GM21576 (cell line): Measurements from ENCODE around the gene TRPC6.

Source experiments
- ATAC-seq: cut with Tn5 transposase; IDR thresholded peaks from one replicate; pipeline ENCODE4 v1.9.1; 2021; ENCODE audit warnings: mild to moderate bottlenecking, moderate library complexity; ENCODE audit not compliant: unreplicated experiment

TRPC6 gene

DNA sequence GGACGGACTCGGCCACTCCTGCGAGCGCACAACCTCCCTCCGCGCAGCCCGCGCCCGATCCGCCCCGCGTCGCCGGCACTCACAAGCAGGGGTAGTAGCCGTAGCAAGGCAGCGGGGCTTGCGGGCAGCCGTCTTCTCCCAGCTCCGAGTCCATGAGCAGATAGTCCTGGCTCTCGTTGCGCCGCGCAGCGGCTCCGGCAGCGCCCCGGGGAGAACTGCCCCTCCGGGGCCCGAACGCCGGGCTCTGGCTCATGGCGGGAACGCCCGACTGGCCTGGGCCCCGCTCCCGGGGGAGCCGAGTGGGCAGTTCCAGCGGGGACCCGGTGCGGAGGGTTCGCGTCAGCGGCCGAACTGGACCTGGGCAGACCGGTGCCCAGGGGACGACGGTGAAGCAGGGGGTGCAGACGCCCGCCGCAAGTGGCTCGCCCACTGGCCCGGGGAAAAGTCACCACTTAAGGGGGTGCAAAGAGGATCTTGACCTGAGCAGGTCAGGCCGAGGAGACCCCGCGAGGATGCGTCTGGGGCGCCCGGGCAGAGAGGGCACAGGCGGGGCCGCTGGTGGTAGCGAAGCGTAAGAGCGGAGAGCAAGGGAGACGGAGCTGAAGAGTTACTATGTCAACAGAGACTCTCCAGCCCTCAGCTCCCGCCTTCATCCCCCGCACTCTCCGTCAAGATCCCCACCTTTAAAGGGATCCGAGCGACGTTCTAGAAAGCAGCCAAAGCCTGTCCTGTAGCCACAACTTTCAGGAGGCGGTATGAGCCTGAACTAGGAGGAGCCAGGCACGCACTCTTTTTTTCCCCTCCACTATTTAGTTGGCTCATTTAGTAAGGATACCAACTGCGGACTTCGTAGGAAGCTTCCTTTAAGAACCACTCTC is at the start of gene TRPC6:
TRPC6 (minus strand) TSS at position 757 of the 878 bp plus-strand sequence; CDS start at position 253, 504 bp downstream.
- no peak for ATAC-seq

DNA sequence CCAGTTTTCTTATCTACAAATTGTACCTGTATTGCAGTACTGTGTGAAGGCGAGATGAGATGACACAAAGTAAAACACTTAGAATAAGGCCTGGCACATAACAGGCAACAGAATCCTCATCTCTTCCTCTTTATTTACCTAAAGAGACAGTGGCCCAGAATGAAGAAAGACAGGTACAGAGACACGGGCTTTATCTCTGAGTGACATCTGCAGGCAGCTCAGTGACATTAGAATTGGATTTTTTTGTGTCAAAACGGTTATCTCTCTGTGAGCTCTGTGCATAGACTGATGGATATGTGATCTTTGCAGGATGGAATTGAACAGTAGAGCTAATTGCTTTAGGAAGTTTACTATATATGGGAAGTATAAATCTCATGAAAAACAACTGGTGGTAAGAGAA is 36.2 kb upstream of the TRPC6 start:
- ATAC-seq, result no peak

DNA sequence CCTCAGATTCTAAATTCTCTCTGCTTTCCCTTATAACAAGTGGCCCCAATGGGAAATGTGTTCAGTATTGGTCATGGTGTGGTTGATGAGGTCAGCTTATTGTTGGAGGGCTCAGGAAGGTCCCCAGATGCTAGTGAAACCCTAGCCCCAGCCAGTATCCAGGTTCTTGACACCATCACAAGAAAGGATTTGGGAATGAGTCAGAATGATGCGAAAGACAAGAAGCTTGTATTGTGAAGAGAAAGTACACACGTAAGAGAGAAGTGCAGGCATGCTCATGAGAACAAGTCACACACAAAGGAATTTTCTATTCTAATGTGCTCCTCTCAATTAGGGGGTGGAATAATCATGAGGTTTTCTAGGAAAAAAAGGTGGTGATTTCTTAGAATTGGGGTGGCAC is 34.9 kb upstream of the TRPC6 start:
- ATAC-seq, result no peak

DNA sequence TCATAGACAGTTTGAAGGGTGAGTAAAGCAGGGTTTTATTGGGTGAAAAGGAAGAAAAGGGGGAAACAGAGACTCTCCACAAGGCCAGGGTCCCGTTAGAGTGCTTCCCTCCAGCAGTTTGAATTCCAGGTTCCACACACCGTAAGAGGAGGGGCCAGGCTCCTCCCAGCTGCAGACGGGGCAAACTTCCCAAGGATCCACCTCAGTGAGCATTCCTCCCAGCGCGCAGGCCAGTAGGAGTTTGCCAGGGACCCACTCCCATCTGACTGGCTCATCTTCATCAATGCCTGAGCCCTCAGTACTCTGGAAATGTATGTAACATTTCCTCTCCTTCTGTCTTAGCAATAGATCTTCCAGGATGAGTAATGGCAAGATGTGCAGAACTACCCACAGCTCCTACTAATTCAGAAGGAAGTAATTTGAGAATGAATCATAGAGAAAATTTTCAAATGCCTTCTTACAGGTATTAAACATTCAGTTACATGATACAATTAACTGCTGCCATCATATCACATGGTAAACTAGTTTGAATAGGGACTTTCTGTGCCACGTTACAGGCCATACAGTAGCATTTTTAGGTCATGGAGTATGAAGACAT is 34.0 kb upstream of the TRPC6 start:
- ATAC-seq, result no peak

DNA sequence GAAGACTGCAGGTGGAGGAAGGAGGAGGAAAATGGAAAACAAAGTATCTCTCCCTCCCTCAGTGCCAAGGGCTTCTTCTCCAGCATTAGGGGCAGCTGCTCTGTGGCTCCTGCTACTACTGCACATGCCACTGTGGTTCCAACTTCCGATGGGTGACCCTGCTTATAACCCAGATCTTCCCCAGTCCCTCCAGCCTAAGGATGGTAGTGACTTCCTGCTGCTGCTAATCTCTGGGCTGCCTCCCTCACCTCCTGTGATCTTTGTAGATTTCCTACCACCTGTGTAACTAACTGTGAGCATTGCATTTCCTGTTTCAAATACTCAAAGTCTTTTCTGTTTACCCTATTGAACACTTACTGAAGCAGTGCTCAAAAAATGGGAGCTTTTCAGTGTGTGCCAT is 28.7 kb upstream of the TRPC6 start:
- no peak for ATAC-seq

DNA sequence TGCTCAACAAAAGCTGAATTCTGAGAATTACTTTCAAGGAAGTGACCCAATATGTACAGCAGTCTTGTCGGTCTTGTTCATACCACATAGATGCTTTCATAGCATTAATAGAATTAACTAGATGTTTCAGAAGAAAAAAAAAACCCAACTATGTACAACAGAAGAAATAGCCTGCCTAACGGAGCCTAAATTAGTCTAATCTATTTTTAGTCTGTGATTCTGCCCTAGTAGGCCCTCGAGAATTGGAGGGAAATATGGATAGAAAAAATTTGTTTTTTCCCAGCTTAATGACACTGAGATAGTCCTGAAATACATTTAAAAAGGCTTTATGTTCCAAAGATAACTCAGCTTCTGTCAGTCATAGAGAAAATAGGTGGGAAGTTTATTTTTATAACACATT is 17.1 kb upstream of the TRPC6 start:
- no peak for ATAC-seq

DNA sequence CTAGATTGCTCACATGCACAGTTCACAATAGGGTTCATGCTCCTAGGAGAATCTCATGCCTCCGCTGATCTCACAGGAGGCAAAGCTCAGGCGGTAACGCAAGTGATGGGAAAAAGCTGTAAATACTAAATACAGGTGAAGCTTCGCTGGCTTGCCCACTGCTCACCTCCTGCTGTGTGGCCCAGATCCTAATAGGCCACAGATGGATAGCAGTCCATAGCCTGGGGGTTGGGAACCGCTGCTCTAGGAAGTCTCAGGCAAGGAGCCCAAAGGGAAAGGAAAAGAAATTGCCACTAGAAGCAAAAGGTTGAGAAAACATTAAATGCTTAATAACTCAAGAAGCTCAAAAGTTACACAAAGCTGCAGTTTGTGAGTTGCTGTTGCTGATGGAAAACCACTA is 3.2 kb upstream of the TRPC6 start:
- ATAC-seq, result no peak

DNA sequence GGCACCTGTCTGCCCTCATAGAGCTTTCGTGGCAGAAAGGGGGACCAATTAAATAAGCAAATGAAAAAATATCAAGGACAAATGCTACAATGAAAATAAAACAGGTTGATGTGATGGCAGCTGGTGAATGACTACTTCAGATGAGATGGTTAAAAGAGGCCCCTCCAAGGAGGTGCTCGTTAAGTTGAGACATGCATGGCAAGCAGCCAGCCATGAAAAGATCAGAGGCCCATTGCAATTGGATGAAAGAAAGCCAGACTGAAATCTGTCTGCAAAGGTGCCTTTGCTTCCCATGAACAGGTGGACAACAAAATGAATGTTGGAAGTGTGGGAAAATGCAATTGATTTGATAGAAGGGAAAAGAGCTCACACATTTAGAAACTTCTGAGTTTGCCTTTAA is 848 bp upstream of the TRPC6 start:
- ATAC-seq, result no peak

DNA sequence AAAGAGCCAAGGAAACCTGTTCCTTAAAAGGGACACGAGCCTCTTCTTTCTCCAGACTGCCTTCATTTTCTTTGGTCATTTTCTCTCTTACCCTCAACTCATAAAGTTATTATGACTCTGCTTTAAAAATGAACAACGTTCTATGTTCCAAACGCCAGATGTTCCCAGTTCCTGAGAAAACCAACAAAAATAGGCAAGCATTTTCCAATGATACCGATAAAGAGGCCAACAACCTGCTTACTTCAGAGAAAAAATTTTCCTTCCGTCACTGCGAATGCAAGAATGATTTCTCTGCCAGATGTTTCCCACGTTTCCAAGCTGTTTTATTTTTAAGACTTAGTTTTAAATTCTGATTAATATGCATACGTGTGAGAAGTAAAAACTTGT is 315 bp upstream of the TRPC6 start:
- ATAC-seq, result no peak

DNA sequence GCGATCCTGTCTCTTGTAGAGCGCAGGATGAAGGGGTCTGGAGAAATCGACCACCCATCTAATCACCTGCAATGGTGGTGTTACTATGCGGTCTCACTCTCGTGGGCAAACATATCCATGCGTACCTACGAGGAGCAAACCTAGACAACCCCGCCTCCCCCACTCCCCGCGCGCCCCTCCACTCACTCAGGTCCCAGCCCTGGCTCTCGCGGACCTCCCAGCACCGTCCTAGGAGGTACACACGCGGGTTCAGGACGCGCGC is 887 bp downstream of the TRPC6 start:
- no peak for ATAC-seq

DNA sequence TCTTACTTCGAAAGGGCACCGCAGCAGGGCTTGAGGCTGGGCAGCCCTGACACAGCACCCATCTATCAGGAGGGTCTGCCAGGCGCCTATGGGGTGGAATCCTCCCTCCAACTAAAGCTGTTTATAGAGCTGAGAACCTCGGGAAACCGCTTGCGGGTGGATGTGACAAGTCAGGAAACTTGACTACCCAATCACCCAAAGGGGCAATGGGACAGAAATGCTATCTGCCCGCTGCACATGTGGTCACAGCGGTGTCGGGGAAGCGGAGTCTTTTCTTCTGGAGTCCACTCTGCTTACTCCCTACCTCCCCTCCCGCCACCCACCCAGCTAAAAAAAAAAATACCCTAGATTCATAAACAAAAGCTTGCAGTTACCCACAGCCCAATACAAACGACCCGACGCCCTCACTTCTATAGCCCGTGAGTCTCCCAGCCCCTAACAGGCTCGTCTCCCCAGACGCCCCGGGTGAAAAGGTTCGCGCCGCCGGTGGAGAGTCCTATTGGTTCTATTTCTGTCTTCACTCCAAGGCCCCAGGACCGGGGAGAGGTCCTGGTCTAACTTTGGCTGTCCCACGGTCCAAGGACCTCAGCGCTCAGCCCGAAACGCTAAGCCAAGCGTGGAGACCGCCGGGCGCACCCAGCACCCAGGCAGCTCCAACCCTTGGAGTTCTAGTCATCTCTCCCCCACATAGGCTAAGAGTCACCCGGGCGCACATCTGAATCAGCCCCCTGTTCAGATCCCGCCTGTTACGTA is 1.4 kb downstream of the TRPC6 start:
- no peak for ATAC-seq

DNA sequence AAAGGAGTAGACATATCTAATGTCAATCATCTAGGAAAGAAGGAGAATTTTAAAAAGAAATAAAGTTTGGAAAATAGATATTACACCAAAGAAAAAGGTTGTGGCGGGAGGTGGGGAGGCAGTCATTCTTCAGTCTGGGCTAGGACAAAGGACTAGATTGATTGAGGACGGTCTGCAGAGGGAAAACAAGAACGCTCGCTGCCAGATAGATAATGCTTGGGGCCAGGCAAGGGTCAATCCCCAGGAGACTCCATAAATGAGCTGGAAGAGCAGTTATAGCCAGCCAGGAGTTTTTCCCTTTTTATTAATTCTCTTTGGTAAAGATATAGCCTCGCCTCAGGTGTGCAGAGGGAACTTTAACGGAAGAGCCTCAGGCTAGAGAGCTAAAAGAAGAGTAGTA is 6.3 kb downstream of the TRPC6 start:
- no peak for ATAC-seq

DNA sequence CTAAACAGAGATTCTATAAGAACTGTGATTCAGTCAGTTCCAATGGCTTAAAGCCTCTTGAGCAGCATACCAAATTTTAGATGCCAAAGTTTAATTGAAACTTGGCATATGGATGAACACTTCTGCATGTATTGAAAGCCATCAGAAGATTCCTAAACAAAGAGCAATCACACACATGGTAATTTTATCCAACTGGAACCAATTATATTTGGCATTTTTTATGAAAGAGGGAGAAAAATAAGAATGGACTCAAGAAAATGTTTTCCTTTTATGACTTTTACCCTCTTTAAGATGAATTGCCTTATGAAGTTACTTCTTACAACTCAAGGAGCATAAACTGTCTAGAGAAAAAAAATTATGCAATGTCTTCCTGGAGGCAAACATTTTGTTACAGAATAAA is 7.4 kb downstream of the TRPC6 start:
- ATAC-seq, result no peak

DNA sequence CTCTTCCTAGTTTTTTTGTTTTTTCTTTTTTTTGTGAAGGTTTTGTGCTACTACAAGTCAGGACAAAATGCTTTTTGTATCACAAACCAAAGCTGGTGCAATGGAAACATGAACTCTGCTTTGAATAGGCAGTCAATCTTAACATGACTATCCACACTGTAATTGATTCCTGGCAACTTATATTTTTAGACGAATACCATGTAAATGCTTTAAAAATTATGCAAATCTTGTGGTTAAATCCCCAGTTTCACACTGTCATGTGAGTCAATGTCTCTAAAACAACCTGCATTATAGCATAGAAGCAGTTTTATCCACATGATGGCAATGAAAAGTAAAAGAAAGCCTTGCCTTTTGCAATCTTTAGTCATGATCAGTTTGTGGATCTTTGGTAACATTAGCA is 8.9 kb downstream of the TRPC6 start:
- no peak for ATAC-seq

DNA sequence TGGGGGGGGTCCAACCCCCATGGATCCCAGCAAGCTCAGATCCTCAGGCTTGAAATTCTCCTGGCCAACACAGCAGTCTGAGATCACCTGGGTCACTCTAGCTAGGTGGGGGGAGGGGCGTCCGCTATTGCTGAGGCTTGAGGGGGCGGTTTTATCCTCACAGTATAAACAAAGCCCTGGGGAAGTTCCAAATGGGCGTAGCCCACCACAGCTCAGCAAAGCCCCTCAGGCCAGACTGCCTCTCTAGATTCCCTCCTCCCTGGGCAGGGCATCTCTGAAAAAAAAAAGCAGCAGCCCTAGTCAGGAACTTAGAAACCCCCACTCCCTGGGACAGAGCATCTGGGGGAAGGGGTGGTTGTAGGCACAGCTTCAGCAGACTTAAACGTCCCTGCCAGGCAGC is 16.7 kb downstream of the TRPC6 start:
- ATAC-seq, result no peak

DNA sequence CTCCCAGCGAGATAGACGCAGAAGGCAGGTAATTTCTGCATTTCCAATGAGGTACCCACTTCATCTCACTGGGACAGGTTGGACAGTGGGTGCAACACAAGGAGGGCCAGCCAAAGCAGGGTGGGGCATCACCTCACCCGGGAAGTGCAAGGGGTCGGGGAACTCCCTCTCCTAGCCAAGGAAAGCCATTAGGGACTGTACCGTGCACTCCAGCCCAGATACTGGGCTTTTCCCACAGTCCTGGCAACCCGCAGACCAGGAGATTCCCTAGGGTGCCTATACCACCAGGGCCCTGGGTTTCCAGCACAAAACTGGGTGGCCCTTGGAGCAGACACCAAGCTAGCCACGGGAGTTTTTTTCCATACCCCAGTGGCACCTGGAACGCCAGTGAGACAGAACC is 17.2 kb downstream of the TRPC6 start:
- ATAC-seq, result no peak

DNA sequence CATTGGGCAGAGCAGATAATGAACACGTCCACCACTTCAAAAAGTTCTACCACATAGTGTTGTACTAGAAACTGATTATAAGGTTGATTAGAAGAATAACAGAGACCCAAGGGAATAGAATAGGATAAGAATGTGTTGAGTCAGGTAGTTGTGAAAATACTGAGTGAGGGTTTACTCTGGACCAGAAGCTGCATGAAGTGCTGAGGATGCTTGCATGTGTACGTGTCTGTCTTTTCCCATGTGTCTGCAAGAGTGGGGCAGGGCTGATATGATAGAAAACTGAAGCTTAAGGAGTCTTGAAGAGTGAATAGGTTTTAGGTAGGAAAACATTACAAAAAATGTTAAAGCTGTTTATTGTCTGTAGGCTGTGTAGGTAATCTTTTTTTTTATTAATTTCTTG is 20.6 kb downstream of the TRPC6 start:
- no peak for ATAC-seq

DNA sequence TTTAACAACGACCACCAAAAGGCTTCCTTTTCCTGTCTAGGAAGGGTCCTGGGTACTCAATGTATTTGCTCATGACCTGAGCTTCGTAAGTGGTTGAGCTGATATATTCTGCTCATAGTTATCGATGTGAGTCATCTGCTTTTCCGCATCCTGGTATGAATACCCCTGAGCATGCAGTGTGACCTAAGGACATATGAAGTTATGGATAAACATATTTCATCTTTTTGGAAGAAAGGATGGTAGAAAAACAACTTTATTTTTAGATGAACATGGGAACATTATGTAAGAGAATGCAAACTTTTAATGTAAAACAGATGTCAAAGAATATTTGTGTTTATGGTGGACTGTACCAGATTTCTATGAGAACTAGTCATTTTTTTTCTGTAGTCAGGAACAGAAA is 28.4 kb downstream of the TRPC6 start:
- ATAC-seq, result no peak

DNA sequence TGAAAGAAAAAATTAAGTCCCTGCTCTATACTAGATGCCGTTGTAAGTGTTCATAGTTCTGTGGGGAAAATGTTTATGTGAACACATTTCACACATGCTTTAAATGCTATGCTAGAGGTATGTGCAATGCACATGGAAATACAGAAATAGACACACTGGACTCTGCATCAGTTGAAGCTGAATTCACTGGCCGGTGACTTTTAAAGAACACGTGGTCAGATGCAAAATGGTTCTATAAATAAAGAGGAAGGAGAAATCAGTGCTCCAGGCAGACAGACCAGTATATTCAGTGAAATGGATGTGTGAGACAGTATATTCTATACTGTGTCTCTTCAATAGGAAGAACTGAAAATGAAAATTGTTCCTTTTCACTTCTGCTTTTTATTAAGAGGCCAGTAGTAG is 29.9 kb downstream of the TRPC6 start:
- ATAC-seq, result peak; percentile 99

DNA sequence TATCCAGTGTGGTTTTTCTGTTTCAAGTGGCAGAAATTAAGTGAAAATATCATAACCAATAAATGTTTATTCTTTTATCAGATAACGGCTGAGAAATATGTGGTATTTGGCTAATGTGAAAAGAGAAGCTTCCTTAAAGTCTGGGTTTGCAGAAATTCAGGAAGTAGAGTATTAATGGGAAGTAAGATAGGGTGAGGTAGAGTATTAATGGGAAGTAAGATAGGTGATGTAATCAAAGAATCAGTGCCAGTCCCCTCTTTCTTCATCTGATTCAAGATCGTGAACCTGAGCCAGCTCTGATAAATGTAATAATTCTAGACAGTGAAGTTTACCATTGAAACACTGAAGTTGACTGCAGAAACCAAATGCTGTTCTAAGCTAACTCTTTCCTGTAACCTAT is 30.9 kb downstream of the TRPC6 start:
- ATAC-seq, result no peak

DNA sequence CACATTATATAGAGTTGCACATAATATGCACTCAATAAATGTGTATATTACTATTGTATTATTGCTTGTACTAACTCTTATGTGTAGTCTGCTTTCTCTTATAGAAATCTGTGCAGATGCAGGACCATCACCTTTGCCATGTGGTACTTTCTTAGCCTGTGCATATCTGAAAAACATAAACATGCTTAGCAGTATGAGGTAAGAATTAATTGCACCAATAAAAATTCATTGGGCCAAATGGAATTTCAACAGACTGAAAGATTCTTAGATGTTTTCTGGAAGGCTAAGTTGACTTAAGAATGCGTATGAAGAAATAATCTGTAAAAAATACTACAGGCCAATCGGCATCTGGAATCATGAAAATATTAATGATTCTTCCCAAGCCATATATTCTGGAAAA is 55.3 kb downstream of the TRPC6 start:
- no peak for ATAC-seq

DNA sequence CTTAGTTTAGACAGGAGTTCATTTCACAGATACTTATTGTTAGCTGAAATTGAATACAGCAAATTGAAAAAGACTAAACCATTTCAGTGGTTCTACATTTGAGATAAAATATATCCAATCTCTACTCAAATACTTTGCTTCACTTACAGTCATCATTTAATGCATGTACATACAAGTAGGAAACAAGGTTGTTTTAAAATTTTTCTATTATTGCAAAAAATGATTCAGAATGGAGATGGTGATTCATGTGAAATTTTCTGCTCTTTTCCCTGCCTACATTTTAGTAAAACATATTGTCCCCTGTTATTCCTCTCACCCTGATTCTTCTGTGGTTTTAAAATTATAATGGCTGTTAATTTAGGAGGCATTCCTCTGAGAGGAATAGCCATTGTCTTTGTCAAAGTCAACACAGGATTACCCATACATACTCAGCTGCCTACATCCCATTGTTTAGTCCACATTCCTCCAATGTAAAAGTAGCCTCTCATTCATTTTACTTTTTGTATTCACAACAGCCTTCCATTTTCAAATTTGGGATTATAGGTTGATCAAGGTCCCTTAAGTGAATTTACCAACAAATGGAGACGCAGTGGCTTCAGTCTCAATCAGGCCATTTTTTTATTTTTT is 60.1 kb downstream of the TRPC6 start:
- ATAC-seq, result no peak
